GM12892 (cell line): Measurements from ENCODE around the gene TSC22D4.

Experiments
- POLR2A ChIP-seq: IDR thresholded peaks from 2 replicates; pipeline ENCODE4 v1.6.1; 2011; ENCODE audit warnings: low read depth, low read length, control low read depth
- POLR2AphosphoS5 ChIP-seq: IDR thresholded peaks from 2 replicates; pipeline ENCODE4 v1.6.1; 2011; ENCODE audit warnings: low read depth, low read length, control low read depth

GRCh38 chr7:100465702-100466311 is 13.2 kb downstream of the TSC22D4 start:
- TF ChIP-seq POLR2A (no peak), POLR2AphosphoS5 (no peak)
